ENCODE data around the gene NCOA7.

DNA sequence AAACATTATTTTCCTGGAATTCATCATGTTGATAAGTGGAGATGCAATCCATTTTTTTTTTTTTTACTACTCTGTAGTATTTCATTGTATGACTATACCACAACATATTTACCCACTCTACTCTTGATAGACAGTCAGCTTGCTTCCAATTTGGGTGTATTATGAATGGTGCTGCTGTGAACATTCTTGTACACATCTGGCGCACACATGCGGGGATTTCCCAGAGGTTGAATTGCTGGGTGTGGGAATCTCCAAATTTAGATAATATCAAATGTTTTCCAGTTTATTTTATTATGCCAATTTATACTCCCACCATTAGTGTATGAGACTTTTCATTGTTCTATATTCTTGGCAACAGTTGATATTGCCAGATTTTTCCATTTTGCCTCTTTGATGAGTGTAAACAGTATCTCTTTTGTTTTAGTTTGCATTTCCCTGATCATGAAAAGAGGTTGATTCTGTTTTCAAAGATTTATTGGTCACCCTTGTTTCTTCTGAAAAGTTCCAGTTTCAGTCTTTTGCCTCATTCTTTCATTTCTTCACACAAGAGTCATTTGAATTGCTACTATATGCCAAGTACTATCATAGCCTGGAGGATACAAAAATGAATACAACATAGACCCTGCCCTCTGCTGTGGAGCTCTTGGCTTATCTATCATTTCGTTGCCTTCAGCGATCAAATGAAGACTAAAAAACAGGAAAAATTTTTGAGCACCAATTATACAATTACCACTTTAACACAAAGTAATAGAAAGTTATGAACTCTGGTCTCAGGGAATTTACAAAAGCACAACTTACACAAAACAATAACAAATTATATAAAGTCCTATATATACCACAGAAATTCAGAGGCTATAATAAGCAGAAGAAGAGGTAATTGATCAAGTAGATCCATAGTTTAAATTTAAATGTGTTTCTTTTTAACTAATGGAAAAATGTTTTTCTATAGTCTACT, 17.1 kb upstream of the NCOA7 start:
- TF ChIP-seq POLR2AphosphoS5 (IDR thresholded peaks at IDR 0.05), result no peak
- no peak for TF ChIP-seq POLR2A (IDR thresholded peaks at IDR 0.05)
- TF ChIP-seq, protein P1, sequence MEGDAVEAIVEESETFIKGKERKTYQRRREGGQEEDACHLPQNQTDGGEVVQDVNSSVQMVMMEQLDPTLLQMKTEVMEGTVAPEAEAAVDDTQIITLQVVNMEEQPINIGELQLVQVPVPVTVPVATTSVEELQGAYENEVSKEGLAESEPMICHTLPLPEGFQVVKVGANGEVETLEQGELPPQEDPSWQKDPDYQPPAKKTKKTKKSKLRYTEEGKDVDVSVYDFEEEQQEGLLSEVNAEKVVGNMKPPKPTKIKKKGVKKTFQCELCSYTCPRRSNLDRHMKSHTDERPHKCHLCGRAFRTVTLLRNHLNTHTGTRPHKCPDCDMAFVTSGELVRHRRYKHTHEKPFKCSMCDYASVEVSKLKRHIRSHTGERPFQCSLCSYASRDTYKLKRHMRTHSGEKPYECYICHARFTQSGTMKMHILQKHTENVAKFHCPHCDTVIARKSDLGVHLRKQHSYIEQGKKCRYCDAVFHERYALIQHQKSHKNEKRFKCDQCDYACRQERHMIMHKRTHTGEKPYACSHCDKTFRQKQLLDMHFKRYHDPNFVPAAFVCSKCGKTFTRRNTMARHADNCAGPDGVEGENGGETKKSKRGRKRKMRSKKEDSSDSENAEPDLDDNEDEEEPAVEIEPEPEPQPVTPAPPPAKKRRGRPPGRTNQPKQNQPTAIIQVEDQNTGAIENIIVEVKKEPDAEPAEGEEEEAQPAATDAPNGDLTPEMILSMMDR (IDR thresholded peaks at IDR 0.05), result no peak
- TF ChIP-seq EP300 (IDR thresholded peaks at IDR 0.05; ENCODE audit: low read depth), result no peak
